Epithelial cell of esophagus (primary cell): ENCODE measurements around the gene ELOA.
"Not testable (repeated sequence)": the region's sequence is repeated elsewhere in the genome, so short reads cannot be mapped to it uniquely, and the experiment has no call there.

Source experiments
- DNase-seq: peaks from one replicate; pipeline ENCODE4 v3.0.0; 2010; ENCODE audit warnings: low read depth
- H3K4me3 ChIP-seq: 2 replicates; pipeline ENCODE4 v1.5.1; 2011; ENCODE audit warnings: mild to moderate bottlenecking, low read length, control low read depth
- CTCF ChIP-seq: IDR thresholded peaks from 2 replicates; pipeline ENCODE4 v1.5.1; 2011; ENCODE audit warnings: low read depth, mild to moderate bottlenecking, low read length, control low read depth, inconsistent platforms; ENCODE audit not compliant: insufficient read depth; ENCODE audit errors: missing control alignments

Gene ELOA

DNA sequence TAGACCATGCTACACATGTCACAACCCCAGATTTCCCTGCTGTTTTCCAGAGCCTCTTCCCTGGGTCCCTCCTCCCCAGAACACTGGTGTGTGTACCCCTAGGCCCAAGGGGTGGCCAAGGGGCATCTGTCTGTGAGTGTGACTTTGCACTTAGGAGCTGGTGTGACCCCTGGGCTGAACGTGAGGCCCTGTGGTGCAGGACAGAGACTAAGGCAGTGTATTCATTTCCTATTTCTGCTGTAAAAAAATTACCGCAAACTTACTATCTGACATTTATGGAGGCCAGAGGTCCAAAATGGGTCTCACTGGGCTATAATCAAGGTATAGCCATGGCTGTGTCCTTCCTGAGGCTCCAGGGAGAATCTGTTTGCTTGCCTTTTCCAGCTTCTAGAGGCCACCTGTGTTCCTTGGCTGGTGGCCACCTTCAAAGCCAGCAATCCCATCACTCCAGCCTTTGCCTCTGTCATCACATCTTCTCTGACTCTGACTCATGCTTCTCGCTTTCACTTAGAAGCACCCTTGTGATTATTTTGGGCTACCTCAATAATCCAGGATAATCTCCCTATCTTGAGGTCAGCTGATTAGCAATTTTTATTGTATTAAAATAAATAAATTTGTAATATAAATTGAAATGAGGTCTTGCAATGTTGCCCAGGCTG is 24.0 kb upstream of the ELOA start:
- no peak for TF ChIP-seq CTCF
- no peak overlapping the region for H3K4me3 ChIP-seq
- peak; percentile 29 for DNase-seq

DNA sequence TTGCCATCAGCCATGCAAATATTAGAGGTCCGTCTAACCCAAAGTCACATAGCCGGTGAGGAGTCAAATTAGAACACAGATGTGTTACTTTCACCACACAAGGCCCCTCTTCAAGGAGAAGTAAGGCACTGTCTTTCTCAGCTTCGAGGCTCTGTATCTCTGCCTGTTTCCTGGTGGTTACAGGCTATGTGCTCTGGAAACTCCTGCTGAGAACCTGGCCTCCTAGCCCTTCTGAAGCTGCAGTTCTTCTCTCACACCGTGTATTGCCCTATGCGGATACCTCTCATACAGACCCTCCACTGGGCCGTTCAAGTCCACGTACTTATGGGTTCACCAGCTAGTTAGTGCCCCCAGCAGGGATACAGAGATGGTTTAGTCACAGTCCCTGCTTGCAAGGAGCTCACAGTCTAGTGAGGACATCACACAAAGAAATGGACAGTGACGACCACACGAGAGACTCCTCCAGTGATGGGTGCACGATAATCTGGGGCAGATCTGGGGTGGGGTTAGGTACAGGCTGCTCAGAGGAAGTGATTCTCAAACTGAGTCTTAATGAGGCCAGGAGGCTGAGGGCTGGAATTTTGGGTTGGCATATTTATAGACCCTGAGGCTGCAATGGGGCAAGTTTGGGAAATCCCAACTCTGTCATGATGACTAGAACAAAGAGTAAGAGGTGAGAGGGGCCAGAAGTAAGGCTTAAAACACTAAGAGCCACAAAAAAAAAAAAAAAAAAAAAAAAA is 22.8 kb upstream of the ELOA start:
- no peak for TF ChIP-seq CTCF
- no peak overlapping the region for H3K4me3 ChIP-seq
- DNase-seq = peak; percentile 39

GRCh38 chr1:23722652-23723051 is 20.6 kb upstream of the ELOA start:
- no peak overlapping the region for H3K4me3 ChIP-seq
- DNase-seq = no peak
- TF ChIP-seq CTCF = no peak

DNA sequence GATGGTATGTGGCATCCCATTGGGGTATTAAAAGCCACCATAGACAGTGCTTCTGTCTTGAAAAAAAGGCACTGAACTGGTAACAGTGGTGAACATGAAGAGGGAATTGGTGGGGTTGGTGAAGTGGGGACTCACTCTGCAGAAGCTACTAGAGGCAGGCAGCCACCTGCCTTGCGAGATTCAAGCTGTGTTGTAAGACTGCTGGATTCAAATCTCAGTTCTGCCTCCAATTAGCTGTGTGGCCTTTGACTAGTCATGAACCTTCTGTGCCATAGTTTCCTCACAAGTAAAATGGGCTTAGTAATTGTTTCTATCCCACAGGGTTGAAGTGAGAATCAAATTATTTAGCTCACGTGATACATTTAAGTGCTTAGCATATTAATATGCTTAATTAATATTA is 16.6 kb upstream of the ELOA start:
- no peak overlapping the region for H3K4me3 ChIP-seq
- peak; percentile 24 for DNase-seq
- no peak for TF ChIP-seq CTCF

DNA sequence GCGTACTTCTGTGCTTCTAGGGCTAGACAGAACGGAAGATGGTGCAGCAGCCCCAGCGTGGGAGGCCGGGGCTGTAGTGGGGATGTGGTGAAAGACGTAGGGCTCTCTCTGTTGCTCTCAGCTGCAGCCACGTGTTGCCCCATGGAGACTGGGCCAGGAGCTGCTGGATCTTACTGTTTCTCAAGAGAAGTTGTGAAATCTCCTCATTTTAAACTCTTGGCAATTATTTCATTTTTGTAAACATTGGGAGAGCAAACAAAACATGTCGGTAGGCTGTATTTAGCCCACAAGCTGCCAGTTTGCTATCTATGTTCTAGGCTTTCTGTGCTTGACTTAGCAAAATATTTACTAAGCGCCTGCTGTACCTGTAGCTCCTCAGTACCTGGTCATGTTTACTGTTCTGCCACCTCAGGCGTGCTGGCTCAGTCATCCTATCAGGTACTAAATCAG is 15.9 kb upstream of the ELOA start:
- no peak overlapping the region for H3K4me3 ChIP-seq
- peak; percentile 45 for DNase-seq
- no peak for TF ChIP-seq CTCF

- no peak overlapping the region for H3K4me3 ChIP-seq
- DNase-seq = peak; percentile 43
- TF ChIP-seq CTCF = no peak
These were observed 10.7 kb upstream of the ELOA start for GRCh38 chr1:23732363-23733224.

DNA sequence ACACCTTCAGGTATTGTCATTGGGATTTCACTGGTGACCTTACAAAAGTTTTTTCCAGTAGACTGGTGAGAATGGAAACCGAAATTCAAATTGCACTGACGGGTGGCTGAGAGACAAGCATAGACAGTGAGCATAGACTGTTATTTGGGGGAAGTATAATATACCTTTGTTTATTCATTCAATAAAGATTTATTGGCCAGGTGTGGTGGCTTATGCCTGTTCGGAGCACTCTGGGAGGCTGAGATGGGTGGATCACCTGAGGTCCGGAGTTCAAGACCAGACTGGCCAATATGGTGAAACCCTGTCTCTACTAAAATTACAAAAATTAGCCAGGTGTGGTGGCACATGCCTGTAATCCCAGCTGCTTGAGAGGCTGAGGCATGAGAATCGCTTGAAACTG is 10.0 kb upstream of the ELOA start:
- DNase-seq = not testable (repeated sequence)

More for the DNA sequence above, 10.0 kb upstream of the ELOA start:
- not testable (repeated sequence) for H3K4me3 ChIP-seq
